Breast epithelium (tissue), 3 donors: ENCODE results near the gene DDX10.

ENCODE experiments used
- CTCF ChIP-seq, 3 donors: fragments of 450-650 bp; IDR thresholded peaks; one replicate each; pipeline ENCODE4 v1.5.1; 2016 to 2017; ENCODE audit warnings: antibody characterized with exemption in 3 of 3, mild to moderate bottlenecking in 3 of 3, moderate library complexity in 3 of 3
- POLR2A ChIP-seq: fragments of 450-650 bp; IDR thresholded peaks from one replicate; pipeline ENCODE4 v1.6.1; 2016; ENCODE audit warnings: antibody characterized with exemption, mild to moderate bottlenecking, moderate library complexity

- TF ChIP-seq CTCF (IDR thresholded peaks at IDR 0.05) (no peak), POLR2A (no peak)
These were observed 117.1 kb downstream of the DDX10 start for GRCh38 chr11:108781946-108782345.
